Esophagus muscularis mucosa (tissue), 4 donors: ENCODE data around the gene MFN2. TPM values are rescaled to one million over a fixed set of nuclear protein-coding genes. Genes with fewer than 3 reads are reported as not detected.

Experiments
- DNase-seq: peaks from one replicate; pipeline ENCODE4 v3.0.0-alpha.2; 2017; ENCODE audit errors: extremely low spot score
- H3K27ac ChIP-seq, 4 donors: fragments of 200-600 bp; sonication (generic); replicated peaks in 1 of 4; 1 replicate in 3 of 4; 2 replicates in 1 of 4; pipeline ENCODE4 v1.5.1; 2016 to 2019; ENCODE audit warnings: mild to moderate bottlenecking in 1 of 4
- H3K27me3 ChIP-seq, 4 donors: fragments of 200-600 bp; sonication (generic); one replicate each; pipeline versions ENCODE4 v1.5.1 to v1.6.0; 2016 to 2019
- H3K36me3 ChIP-seq, 4 donors: fragments of 200-600 bp; sonication (generic); one replicate each; pipeline ENCODE4 v1.5.1; 2016 to 2019
- H3K4me1 ChIP-seq, 4 donors: fragments of 200-600 bp; sonication (generic); one replicate each; pipeline ENCODE4 v1.5.1; 2016 to 2019
- H3K4me3 ChIP-seq, 4 donors: fragments of 200-600 bp; sonication (generic); 1 replicate in 2 of 4; 2 replicates in 2 of 4; pipeline ENCODE4 v1.5.1; 2016 to 2019; ENCODE audit warnings: mild to moderate bottlenecking in 4 of 4, moderate library complexity in 1 of 4
- H3K9me3 ChIP-seq, 4 donors: fragments of 200-600 bp; sonication (generic); 1 replicate in 3 of 4; 2 replicates in 1 of 4; pipeline ENCODE4 v1.5.1; 2016 to 2019
- CTCF ChIP-seq, 3 experiments: fragments of 200-600 bp in 2 of 3; fragments of 450-650 bp in 1 of 3; sonication (generic) in 2 of 3; IDR thresholded peaks; one replicate each; pipeline ENCODE4 v1.5.1; 2017 to 2019; ENCODE audit warnings: antibody characterized with exemption in 3 of 3, mild to moderate bottlenecking in 2 of 3, moderate library complexity in 1 of 3
- EP300 ChIP-seq: sonication (generic); formaldehyde crosslinking; IDR thresholded peaks from one replicate; pipeline ENCODE4 v1.6.1; 2017; ENCODE audit warnings: antibody characterized with exemption
- POLR2A ChIP-seq: fragments of 450-650 bp; IDR thresholded peaks from one replicate; pipeline ENCODE4 v1.6.1; 2017; ENCODE audit warnings: antibody characterized with exemption, moderate library complexity, mild to moderate bottlenecking, low read depth
- POLR2AphosphoS5 ChIP-seq, 2 donors: sonication (generic); formaldehyde crosslinking; IDR thresholded peaks; one replicate each; pipeline ENCODE4 v1.6.1; 2017; ENCODE audit warnings: antibody characterized with exemption in 2 of 2
- WGBS: methylation state at CpG from one replicate; pipeline ENCODE4 v1.1.5; 2018; 5-methylcytosine and 5-hydroxymethylcytosine counted together
- intact Hi-C: fragments of 100-400 bp; cut with DNase I; formaldehyde crosslinking; loops from one replicate; pipeline ENCODE4 v1.15.1; 2023
- total RNA-seq, 4 donors: library from RNA; depleted of rRNA; stranded (reverse); fragments of >200 nt; gene quantifications; one replicate each; pipeline versions ENCODE4 v1.1.0 to v1.2.1, GENCODE V29; 2016

The MFN2 gene
- total RNA-seq, 4 donors from 2014 or later = 166 to 242 (median 191) TPM

- TF ChIP-seq POLR2AphosphoS5 (IDR thresholded peaks at IDR 0.05) (no peak), CTCF (IDR thresholded peaks at IDR 0.05) (no peak), EP300 (no peak), POLR2A (no peak)
- Histone ChIP-seq H3K36me3 (no peaks in the 10 kb centered on the region), H3K4me1 (peaks cover 8 to 20% (median 16%) of the 10 kb centered on the region in 4 donors), H3K9me3 (no peaks in the 10 kb centered on the region), H3K27ac (no peak overlapping the region), H3K27me3 (peaks cover 0 to 4% (median 0%) of the 10 kb centered on the region in 4 donors), H3K4me3 (no peak overlapping the region)
- DNase-seq = no peak
- intact Hi-C loops = no loop called here
- WGBS = 96% methylated on average over 4 of the region's 13 CpGs
Observed at GRCh38 chr1:12053752-12054548, 73.7 kb downstream of the MFN2 start.

- Histone ChIP-seq H3K9me3 (peaks cover 0 to 3% (median 1%) of the 10 kb centered on the region in 4 donors), H3K4me3 (no peak overlapping the region), H3K4me1 (peaks cover 8 to 20% (median 16%) of the 10 kb centered on the region in 4 donors), H3K27me3 (peaks cover 0 to 4% (median 0%) of the 10 kb centered on the region in 4 donors), H3K36me3 (no peaks in the 10 kb centered on the region), H3K27ac (no peak overlapping the region)
- TF ChIP-seq EP300 = no peak
- TF ChIP-seq POLR2AphosphoS5 (IDR thresholded peaks at IDR 0.05) = no peak
- TF ChIP-seq POLR2A = no peak
- TF ChIP-seq CTCF (IDR thresholded peaks at IDR 0.05) = no peak
- WGBS = 96% methylated on average over 6 of the region's 6 CpGs
- DNase-seq = no peak
- intact Hi-C loops = no loop called here
Observed at GRCh38 chr1:12055259-12055658, 75.0 kb downstream of the MFN2 start.

GRCh38 chr1:12056331-12056841, 76.1 kb downstream of the MFN2 start:
- TF ChIP-seq CTCF (IDR thresholded peaks at IDR 0.05) (no peak), POLR2AphosphoS5 (IDR thresholded peaks at IDR 0.05) (no peak), POLR2A (no peak), EP300 (no peak)
- no peak overlapping the region for H3K27ac ChIP-seq
- peaks cover 0 to 6% (median 4%) of the 10 kb centered on the region in 4 donors for H3K9me3 ChIP-seq
- H3K27me3 ChIP-seq = peaks cover 0 to 9% (median 0%) of the 10 kb centered on the region in 4 donors
- peaks cover 8 to 20% (median 16%) of the 10 kb centered on the region in 4 donors for H3K4me1 ChIP-seq
- no peak overlapping the region for H3K4me3 ChIP-seq
- intact Hi-C loops = no loop called here
- no peak for DNase-seq
- H3K36me3 ChIP-seq = no peaks in the 10 kb centered on the region
- WGBS = 93% methylated on average over 16 of the region's 16 CpGs

GRCh38 chr1:12057382-12057781, 77.1 kb downstream of the MFN2 start:
- Histone ChIP-seq H3K4me3 (no peak overlapping the region), H3K4me1 (peaks cover 1 to 12% (median 8%) of the 10 kb centered on the region in 4 donors), H3K36me3 (no peaks in the 10 kb centered on the region), H3K9me3 (peaks cover 0 to 7% (median 6%) of the 10 kb centered on the region in 4 donors), H3K27me3 (peaks cover 0 to 16% (median 0%) of the 10 kb centered on the region in 4 donors), H3K27ac (no peak overlapping the region)
- no peak for DNase-seq
- TF ChIP-seq POLR2A = no peak
- no peak for TF ChIP-seq POLR2AphosphoS5 (IDR thresholded peaks at IDR 0.05)
- TF ChIP-seq CTCF (IDR thresholded peaks at IDR 0.05) = no peak
- TF ChIP-seq EP300 = no peak
- intact Hi-C loops = no loop called here
